ENCODE data around the gene SMIM26.

Gene SMIM26

DNA sequence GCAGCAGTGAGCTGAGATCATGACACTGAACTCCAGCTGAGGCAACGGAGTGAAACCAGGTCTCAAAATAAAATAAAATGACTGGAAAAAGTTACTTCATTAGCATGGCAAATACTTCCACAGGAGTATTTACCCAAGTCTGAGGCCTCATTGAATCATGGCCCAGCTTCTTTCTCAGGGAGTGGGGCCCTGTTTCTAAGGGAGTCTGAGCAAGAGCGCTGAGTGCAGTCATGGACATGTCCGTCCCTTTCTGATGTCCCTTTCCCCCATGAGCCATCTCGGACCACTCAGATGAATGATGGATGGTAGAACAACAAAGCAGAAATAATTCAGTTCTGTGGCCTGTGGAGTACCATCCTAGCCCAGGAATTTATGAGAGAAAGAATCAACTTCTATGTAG is 12.8 kb downstream of the SMIM26 start:
- Histone ChIP-seq H3K4me2 (ENCODE audit: low read length) (no peak overlapping the region), H3K4ac (ENCODE audit: low read depth, low read length) (no peak overlapping the region), H3K4me3 (ENCODE audit: low read length) (no peak overlapping the region), H2BK15ac (replicated peaks; ENCODE audit: low read depth) (no peak overlapping the region), H3K27me3 (ENCODE audit: insufficient read depth, low read length, poor library complexity) (no peaks in the 10 kb centered on the region), H4K8ac (ENCODE audit: low read depth, low read length) (no peak overlapping the region), H3K4me1 (ENCODE audit: control insufficient read depth, low read depth, low read length) (no peaks in the 10 kb centered on the region), H2AK5ac (ENCODE audit: low read length) (no peak overlapping the region), H3K23ac (ENCODE audit: low read length) (no peak overlapping the region), H3K18ac (ENCODE audit: low read length) (no peak overlapping the region), H2BK5ac (ENCODE audit: low read length) (no peak overlapping the region), H3K36me3 (ENCODE audit: control insufficient read depth, insufficient read depth, low read length) (no peaks in the 10 kb centered on the region), H3K56ac (ENCODE audit: low read length) (no peak overlapping the region), H4K5ac (ENCODE audit: low read length) (no peak overlapping the region), H3K9ac (ENCODE audit: low read length) (no peak overlapping the region), H3K79me2 (ENCODE audit: control insufficient read depth, insufficient read depth, low read length) (no peaks in the 10 kb centered on the region), H2BK120ac (ENCODE audit: low read depth, low read length) (no peak overlapping the region), H3K79me1 (ENCODE audit: low read length) (no peaks in the 10 kb centered on the region), H3K27ac (ENCODE audit: low read depth, low read length) (no peak overlapping the region)
- WGBS (ENCODE audit: extremely low coverage, insufficient coverage, low lambda C conversion rate) = no CpG with 5 or more reads among the region's 4 CpGs
- DNase-seq = no peak

DNA sequence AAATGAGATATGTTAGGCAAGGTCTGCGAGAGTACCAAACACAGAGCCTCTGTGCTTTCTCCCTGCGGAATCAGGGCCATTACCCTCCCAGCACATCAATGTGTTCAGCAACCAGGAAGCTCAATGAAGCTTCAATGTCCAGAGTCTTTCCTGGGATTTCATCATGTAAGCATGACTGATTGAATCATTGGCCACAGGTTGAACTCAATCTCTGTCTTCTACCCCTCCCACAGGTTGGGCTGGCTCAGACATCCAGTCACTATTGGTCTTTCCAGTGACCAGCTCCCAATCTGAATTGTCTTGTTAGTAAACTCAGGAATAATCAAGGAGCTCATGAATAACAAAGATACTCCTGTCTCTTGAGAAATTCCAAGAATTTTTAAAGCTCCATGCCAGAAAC is 17.9 kb downstream of the SMIM26 start:
- H3K27me3 ChIP-seq (ENCODE audit: insufficient read depth, low read length, poor library complexity) = no peaks in the 10 kb centered on the region
- H3K4me3 ChIP-seq (ENCODE audit: low read length) = no peak overlapping the region
- DNase-seq = peak; percentile 94
- H3K79me1 ChIP-seq (ENCODE audit: low read length) = no peaks in the 10 kb centered on the region
- H3K79me2 ChIP-seq (ENCODE audit: control insufficient read depth, insufficient read depth, low read length) = no peaks in the 10 kb centered on the region
- H3K4ac ChIP-seq (ENCODE audit: low read depth, low read length) = no peak overlapping the region
- no peak overlapping the region for H4K5ac ChIP-seq (ENCODE audit: low read length)
- H3K4me1 ChIP-seq (ENCODE audit: control insufficient read depth, low read depth, low read length) = no peaks in the 10 kb centered on the region
- H3K27ac ChIP-seq (ENCODE audit: low read depth, low read length) = no peak overlapping the region
- no peak overlapping the region for H2AK5ac ChIP-seq (ENCODE audit: low read length)
- H3K4me2 ChIP-seq (ENCODE audit: low read length) = no peak overlapping the region
- no CpG with 5 or more reads among the region's 2 CpGs for WGBS (ENCODE audit: extremely low coverage, insufficient coverage, low lambda C conversion rate)
- no peak overlapping the region for H3K18ac ChIP-seq (ENCODE audit: low read length)
- no peak overlapping the region for H2BK15ac ChIP-seq (replicated peaks; ENCODE audit: low read depth)
- no peak overlapping the region for H3K9ac ChIP-seq (ENCODE audit: low read length)
- no peaks in the 10 kb centered on the region for H3K36me3 ChIP-seq (ENCODE audit: control insufficient read depth, insufficient read depth, low read length)
- no peak overlapping the region for H2BK5ac ChIP-seq (ENCODE audit: low read length)
- H2BK120ac ChIP-seq (ENCODE audit: low read depth, low read length) = no peak overlapping the region
- no peak overlapping the region for H3K23ac ChIP-seq (ENCODE audit: low read length)
- no peak overlapping the region for H4K8ac ChIP-seq (ENCODE audit: low read depth, low read length)
- H3K56ac ChIP-seq (ENCODE audit: low read length) = no peak overlapping the region

DNA sequence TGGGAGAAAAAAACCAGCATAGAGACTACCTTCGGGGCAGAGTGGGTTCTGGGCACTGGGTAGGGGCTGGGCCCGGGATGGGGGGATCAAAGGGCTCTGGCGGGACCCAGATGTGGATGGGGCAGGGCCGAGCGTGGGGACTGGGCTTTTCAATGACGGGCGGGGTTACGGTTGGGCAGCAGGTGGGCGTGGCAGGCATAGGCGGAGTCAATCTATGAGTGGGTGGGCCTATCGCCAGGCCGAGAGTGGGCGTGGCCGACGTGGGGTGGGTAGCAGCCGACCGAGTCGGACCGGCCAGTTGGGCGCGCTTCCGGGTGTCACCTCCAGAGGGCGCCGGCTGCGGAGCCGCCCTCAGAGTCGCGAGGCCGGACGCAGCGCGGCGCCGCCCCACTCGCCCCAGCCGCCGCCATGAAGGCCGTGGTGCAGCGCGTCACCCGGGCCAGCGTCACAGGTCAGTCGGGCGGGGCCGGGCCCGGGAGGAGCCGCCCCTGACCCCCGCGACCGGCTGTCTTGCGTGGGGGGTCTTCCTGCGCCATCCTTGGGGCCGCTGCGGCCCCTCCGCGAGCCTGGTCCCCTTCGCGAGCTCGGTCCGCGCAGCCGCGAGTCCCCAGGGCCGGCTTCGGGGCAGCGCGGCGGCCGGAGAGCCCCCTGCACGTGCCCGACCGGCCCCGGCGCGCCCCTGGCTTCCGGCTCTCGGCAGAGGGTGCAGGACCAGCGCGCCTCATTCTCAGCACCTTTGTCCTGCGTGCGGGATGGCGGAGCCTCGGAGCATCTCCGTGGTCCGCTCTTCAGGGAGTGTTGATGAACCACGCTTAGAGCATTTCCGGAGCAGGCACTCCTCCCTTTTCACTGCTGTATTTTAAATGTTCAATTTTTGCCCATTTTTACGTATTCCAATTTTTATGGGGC is 20.7 kb downstream of the SMIM26 start, which contains the start of gene DTD1:
Gene DTD1, plus strand, starts transcription at position 390 of the 909 bp plus-strand sequence. Its CDS starts 19 bp downstream, at position 409.
- Histone ChIP-seq H3K27ac (ENCODE audit: low read depth, low read length) (no peak within 1 kb of the TSS), H2BK5ac (ENCODE audit: low read length) (no peak within 1 kb of the TSS), H3K79me1 (ENCODE audit: low read length) (peaks cover 3% of the 10 kb centered on the region)

DNA sequence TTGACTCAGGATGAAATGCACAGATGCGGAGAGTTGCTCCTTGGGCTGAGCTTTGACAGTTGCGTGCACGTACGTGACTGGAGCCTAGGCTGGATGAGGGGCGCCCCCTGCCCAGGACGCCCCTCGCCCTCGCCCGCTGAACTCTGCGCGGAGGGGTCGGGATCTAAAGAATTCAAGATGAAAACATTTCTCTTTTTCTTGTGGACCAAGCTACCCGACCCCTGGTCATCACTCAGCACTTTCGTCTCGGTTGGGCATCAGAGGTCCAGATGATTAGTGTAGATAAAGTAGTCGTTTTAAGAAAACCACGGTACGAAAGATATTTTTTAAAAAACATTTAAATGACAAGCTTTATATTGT is 21.3 kb downstream of the SMIM26 start:
- no peaks in the 10 kb centered on the region for H3K4me1 ChIP-seq (ENCODE audit: control insufficient read depth, low read depth, low read length)
- no peak overlapping the region for H3K4ac ChIP-seq (ENCODE audit: low read depth, low read length)
- H2BK15ac ChIP-seq (replicated peaks; ENCODE audit: low read depth) = no peak overlapping the region
- H3K27ac ChIP-seq (ENCODE audit: low read depth, low read length) = no peak overlapping the region
- no peak overlapping the region for H4K5ac ChIP-seq (ENCODE audit: low read length)
- no peaks in the 10 kb centered on the region for H3K36me3 ChIP-seq (ENCODE audit: control insufficient read depth, insufficient read depth, low read length)
- H4K8ac ChIP-seq (ENCODE audit: low read depth, low read length) = no peak overlapping the region
- no peak overlapping the region for H3K23ac ChIP-seq (ENCODE audit: low read length)
- peak overlapping the region; percentile 72 for H3K9ac ChIP-seq (ENCODE audit: low read length)
- H2BK120ac ChIP-seq (ENCODE audit: low read depth, low read length) = no peak overlapping the region
- no peak for DNase-seq
- no peak overlapping the region for H2AK5ac ChIP-seq (ENCODE audit: low read length)
- no peaks in the 10 kb centered on the region for H3K27me3 ChIP-seq (ENCODE audit: insufficient read depth, low read length, poor library complexity)
- H3K4me2 ChIP-seq (ENCODE audit: low read length) = peak overlapping the region; percentile 75
- H3K79me1 ChIP-seq (ENCODE audit: low read length) = peaks cover 3% of the 10 kb centered on the region
- H2BK5ac ChIP-seq (ENCODE audit: low read length) = no peak overlapping the region
- no peak overlapping the region for H3K18ac ChIP-seq (ENCODE audit: low read length)
- no CpG with 5 or more reads among the region's 18 CpGs for WGBS (ENCODE audit: extremely low coverage, insufficient coverage, low lambda C conversion rate)
- peak overlapping the region; percentile 63 for H3K4me3 ChIP-seq (ENCODE audit: low read length)
- H3K56ac ChIP-seq (ENCODE audit: low read length) = peak overlapping the region; percentile 78
- H3K79me2 ChIP-seq (ENCODE audit: control insufficient read depth, insufficient read depth, low read length) = peaks cover 2% of the 10 kb centered on the region

More for the DNA sequence above, 20.7 kb downstream of the SMIM26 start, which contains the start of gene DTD1:
- Histone ChIP-seq H2AK5ac (ENCODE audit: low read length) (no peak within 1 kb of the TSS), H3K56ac (ENCODE audit: low read length) (peak within 1 kb of the TSS; percentile 78), H3K79me2 (ENCODE audit: control insufficient read depth, insufficient read depth, low read length) (peaks cover 2% of the 10 kb centered on the region), H3K23ac (ENCODE audit: low read length) (peak within 1 kb of the TSS; percentile 61), H3K4me2 (ENCODE audit: low read length) (peak within 1 kb of the TSS; percentile 75), H3K36me3 (ENCODE audit: control insufficient read depth, insufficient read depth, low read length) (no peaks in the 10 kb centered on the region), H4K5ac (ENCODE audit: low read length) (no peak within 1 kb of the TSS), H4K8ac (ENCODE audit: low read depth, low read length) (no peak within 1 kb of the TSS), H3K18ac (ENCODE audit: low read length) (peak within 1 kb of the TSS; percentile 72), H3K27me3 (ENCODE audit: insufficient read depth, low read length, poor library complexity) (no peaks in the 10 kb centered on the region), H3K9ac (ENCODE audit: low read length) (peak within 1 kb of the TSS; percentile 72), H3K4me3 (ENCODE audit: low read length) (peak within 1 kb of the TSS; percentile 63), H3K4ac (ENCODE audit: low read depth, low read length) (no peak within 1 kb of the TSS), H2BK15ac (replicated peaks; ENCODE audit: low read depth) (no peak within 1 kb of the TSS), H3K4me1 (ENCODE audit: control insufficient read depth, low read depth, low read length) (no peaks in the 10 kb centered on the region), H2BK120ac (ENCODE audit: low read depth, low read length) (no peak within 1 kb of the TSS)
- peak; percentile 90 for DNase-seq
- WGBS (ENCODE audit: extremely low coverage, insufficient coverage, low lambda C conversion rate) = no CpG with 5 or more reads among the region's 88 CpGs

DNA sequence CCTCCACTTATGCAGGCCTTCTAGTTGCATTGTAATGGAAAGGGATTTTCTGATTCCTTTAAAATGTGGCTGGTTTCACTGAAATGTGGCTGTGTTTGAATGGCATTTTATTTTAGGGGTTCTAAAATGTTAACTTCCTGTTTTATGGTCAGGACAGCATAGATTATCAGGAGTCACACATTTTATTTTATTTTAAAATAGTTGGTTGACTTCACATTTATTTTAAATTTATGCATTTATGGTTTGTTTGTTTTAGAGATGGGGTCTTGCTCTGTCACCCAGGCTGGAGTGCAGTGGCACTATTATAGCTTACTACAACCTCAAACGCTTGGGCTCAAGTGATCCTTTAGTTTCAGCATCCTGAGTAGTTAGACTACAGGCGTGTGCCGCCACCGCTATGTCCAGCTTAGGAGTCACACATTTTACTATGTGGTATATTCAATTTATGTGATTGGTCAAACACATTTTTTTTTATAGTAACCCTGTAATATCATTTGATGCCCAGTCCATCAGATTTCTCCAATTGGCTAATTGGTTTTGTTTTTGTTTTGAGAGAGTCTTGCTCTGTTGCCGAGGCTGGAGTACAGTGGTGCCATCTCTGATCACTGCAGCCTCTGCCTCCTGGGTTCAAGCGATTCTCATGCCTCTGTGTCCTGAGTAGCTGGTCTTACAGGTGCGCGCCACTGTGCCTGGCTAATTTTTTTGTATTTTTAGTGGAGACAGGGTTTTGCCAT is 22.9 kb downstream of the SMIM26 start:
- no peak overlapping the region for H4K5ac ChIP-seq (ENCODE audit: low read length)

More for the DNA sequence above, 22.9 kb downstream of the SMIM26 start:
- H3K36me3 ChIP-seq (ENCODE audit: control insufficient read depth, insufficient read depth, low read length) = no peaks in the 10 kb centered on the region
- peaks cover 2% of the 10 kb centered on the region for H3K79me2 ChIP-seq (ENCODE audit: control insufficient read depth, insufficient read depth, low read length)
- H2BK120ac ChIP-seq (ENCODE audit: low read depth, low read length) = no peak overlapping the region
- no peak overlapping the region for H3K4me3 ChIP-seq (ENCODE audit: low read length)
- peak overlapping the region; percentile 11 for H3K4ac ChIP-seq (ENCODE audit: low read depth, low read length)
- no peak overlapping the region for H3K27ac ChIP-seq (ENCODE audit: low read depth, low read length)
- H3K23ac ChIP-seq (ENCODE audit: low read length) = no peak overlapping the region
- H3K4me2 ChIP-seq (ENCODE audit: low read length) = no peak overlapping the region
- no peak for DNase-seq
- no peak overlapping the region for H4K8ac ChIP-seq (ENCODE audit: low read depth, low read length)
- no peak overlapping the region for H2AK5ac ChIP-seq (ENCODE audit: low read length)
- no peak overlapping the region for H3K56ac ChIP-seq (ENCODE audit: low read length)
- no peaks in the 10 kb centered on the region for H3K27me3 ChIP-seq (ENCODE audit: insufficient read depth, low read length, poor library complexity)
- H3K4me1 ChIP-seq (ENCODE audit: control insufficient read depth, low read depth, low read length) = no peaks in the 10 kb centered on the region
- WGBS (ENCODE audit: extremely low coverage, insufficient coverage, low lambda C conversion rate) = no CpG with 5 or more reads among the region's 8 CpGs
- peaks cover 3% of the 10 kb centered on the region for H3K79me1 ChIP-seq (ENCODE audit: low read length)
- no peak overlapping the region for H2BK5ac ChIP-seq (ENCODE audit: low read length)
- no peak overlapping the region for H3K18ac ChIP-seq (ENCODE audit: low read length)
- H3K9ac ChIP-seq (ENCODE audit: low read length) = no peak overlapping the region
- H2BK15ac ChIP-seq (replicated peaks; ENCODE audit: low read depth) = no peak overlapping the region
